Activated naive CD8-positive, alpha-beta T cell treated with anti-CD3 and anti-CD28 coated beads for 36 hours (primary cell): ENCODE data around the gene RRAS. TPM values are rescaled to one million over a fixed set of nuclear protein-coding genes. Genes with fewer than 3 reads are reported as not detected.
A peak's percentile ranks its signal among the peaks of the same experiment; 100 is the strongest.

Experiments used
- DNase-seq: peaks from one replicate; pipeline ENCODE4 v3.0.0; 2021
- H3K27ac Mint-ChIP-seq: one replicate; pipeline ENCODE4 v1.8.0; 2022; ENCODE audit warnings: mild to moderate bottlenecking, moderate library complexity, mixed read lengths
- H3K27me3 Mint-ChIP-seq: one replicate; pipeline ENCODE4 v1.8.0; 2022; ENCODE audit warnings: mild to moderate bottlenecking, mixed read lengths
- H3K36me3 Mint-ChIP-seq: one replicate; pipeline ENCODE4 v1.8.0; 2021; ENCODE audit warnings: mild to moderate bottlenecking, mixed read lengths
- H3K4me1 Mint-ChIP-seq: one replicate; pipeline ENCODE4 v1.8.0; 2021; ENCODE audit warnings: mixed read lengths
- H3K4me3 Mint-ChIP-seq: one replicate; pipeline ENCODE4 v1.8.0; 2022; ENCODE audit warnings: mild to moderate bottlenecking, moderate library complexity, mixed read lengths
- H3K9me3 Mint-ChIP-seq: one replicate; pipeline ENCODE4 v1.8.0; 2022; ENCODE audit warnings: mixed read lengths
- total RNA-seq, 2 experiments: library from RNA; stranded (reverse); gene quantifications; one replicate each; pipeline ENCODE4 v1.2.3, GENCODE V29; 2021

Gene RRAS
- total RNA-seq, 2 experiments from 2014 or later: 4.4 to 5.0 TPM

DNA sequence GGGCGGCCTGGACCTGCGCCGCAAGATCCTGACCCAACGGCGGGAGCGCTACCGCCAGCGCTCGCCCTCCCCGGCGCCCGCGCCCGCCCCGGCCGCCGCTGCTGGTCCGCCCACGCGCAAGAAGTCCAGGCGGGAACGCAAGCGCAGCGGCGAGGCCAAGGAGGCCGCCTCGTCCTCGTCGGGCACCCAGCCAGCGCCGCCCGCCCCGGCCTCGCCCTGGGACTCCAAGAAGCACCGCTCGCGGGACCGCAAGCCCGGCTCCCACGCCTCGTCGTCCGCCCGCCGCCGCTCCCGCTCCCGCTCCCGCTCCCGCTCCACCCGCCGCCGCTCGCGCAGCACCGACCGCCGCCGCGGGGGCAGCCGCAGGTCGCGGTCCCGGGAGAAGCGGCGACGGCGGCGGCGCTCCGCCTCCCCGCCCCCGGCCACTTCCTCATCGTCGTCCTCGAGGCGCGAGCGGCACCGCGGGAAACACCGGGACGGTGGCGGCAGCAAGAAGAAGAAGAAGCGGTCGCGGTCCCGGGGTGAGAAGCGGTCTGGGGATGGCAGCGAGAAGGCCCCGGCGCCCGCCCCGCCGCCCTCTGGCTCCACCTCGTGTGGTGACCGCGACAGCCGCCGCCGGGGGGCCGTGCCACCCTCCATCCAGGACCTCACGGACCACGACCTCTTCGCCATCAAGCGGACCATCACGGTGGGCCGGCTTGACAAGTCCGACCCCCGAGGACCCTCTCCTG is 12.0 kb upstream of the RRAS start:
- DNase-seq: no peak
- Mint-ChIP-seq H3K27ac (no peak overlapping the region), H3K9me3 (no peaks in the 10 kb centered on the region), H3K4me1 (no peaks in the 10 kb centered on the region), H3K4me3 (no peak overlapping the region), H3K36me3 (peaks cover 4% of the 10 kb centered on the region), H3K27me3 (no peaks in the 10 kb centered on the region)

DNA sequence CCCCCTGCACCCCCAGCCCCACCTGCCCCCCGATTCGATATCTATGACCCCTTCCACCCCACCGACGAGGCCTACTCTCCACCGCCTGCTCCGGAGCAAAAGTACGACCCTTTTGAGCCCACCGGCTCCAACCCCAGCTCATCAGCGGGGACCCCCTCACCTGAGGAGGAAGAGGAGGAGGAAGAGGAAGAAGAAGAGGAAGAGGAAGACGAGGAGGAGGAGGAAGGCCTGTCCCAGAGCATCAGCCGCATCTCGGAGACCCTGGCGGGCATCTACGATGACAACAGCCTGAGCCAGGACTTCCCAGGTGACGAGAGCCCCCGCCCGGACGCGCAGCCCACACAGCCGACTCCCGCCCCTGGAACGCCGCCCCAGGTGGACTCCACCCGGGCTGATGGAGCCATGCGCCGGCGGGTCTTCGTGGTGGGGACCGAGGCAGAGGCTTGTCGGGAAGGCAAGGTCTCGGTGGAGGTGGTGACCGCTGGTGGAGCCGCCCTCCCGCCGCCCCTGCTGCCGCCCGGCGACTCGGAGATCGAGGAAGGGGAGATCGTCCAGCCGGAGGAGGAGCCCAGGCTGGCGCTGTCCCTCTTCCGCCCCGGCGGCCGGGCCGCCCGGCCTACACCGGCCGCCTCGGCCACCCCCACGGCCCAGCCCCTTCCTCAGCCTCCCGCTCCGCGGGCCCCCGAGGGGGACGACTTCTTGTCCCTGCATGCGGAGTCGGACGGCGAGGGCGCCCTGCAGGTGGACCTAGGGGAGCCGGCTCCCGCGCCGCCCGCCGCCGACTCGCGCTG is 11.3 kb upstream of the RRAS start:
- no peaks in the 10 kb centered on the region for H3K4me1 Mint-ChIP-seq
- no peak for DNase-seq
- no peak overlapping the region for H3K27ac Mint-ChIP-seq
- H3K9me3 Mint-ChIP-seq: no peaks in the 10 kb centered on the region
- H3K36me3 Mint-ChIP-seq: peaks cover 4% of the 10 kb centered on the region
- no peaks in the 10 kb centered on the region for H3K27me3 Mint-ChIP-seq
- H3K4me3 Mint-ChIP-seq: no peak overlapping the region

DNA sequence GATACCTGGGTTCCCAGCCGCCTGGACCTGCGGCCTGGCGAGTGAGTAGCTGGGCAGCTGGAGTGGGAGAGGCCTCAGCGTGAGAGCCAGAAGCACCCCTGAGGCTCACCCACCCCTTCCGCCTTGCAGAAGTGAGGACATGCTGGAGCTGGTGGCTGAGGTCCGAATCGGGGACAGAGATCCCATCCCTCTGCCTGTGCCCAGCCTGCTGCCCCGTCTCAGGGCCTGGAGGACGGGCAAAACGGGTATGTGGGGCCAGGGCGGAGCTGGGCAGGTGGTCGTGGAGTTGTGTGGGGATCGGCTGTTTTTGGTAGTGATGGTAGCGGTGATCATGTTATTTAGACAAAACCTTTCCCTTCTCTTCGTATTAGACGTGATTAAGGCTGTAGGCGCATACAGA is 6.6 kb upstream of the RRAS start:
- H3K27me3 Mint-ChIP-seq: no peaks in the 10 kb centered on the region
- H3K4me3 Mint-ChIP-seq: no peak overlapping the region
- no peak for DNase-seq
- no peaks in the 10 kb centered on the region for H3K9me3 Mint-ChIP-seq
- peaks cover 20% of the 10 kb centered on the region for H3K4me1 Mint-ChIP-seq
- peaks cover 16% of the 10 kb centered on the region for H3K36me3 Mint-ChIP-seq
- no peak overlapping the region for H3K27ac Mint-ChIP-seq

DNA sequence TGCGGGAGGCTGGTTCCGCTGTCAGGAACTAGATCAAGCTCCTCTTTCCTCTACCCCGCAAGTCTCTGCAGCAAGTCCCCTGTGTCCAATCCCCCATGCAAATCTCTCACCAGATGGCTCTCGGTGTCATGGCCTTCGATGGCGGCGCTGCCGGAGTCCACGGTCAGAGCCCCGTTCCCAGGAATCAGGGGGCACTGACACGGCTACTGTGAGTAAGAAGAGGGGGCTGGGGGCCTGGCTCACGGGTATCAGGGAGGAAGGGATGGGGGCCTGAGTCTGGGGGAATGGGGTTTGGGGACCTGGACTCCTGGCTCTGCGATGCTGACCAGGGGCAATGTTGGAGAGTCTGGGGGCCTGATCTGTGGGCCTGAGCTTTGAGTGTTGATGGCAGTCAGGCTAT is 6.1 kb upstream of the RRAS start:
- H3K27ac Mint-ChIP-seq: no peak overlapping the region
- peaks cover 21% of the 10 kb centered on the region for H3K4me1 Mint-ChIP-seq
- no peaks in the 10 kb centered on the region for H3K27me3 Mint-ChIP-seq
- H3K9me3 Mint-ChIP-seq: no peaks in the 10 kb centered on the region
- no peak for DNase-seq
- H3K4me3 Mint-ChIP-seq: no peak overlapping the region
- H3K36me3 Mint-ChIP-seq: peaks cover 16% of the 10 kb centered on the region

DNA sequence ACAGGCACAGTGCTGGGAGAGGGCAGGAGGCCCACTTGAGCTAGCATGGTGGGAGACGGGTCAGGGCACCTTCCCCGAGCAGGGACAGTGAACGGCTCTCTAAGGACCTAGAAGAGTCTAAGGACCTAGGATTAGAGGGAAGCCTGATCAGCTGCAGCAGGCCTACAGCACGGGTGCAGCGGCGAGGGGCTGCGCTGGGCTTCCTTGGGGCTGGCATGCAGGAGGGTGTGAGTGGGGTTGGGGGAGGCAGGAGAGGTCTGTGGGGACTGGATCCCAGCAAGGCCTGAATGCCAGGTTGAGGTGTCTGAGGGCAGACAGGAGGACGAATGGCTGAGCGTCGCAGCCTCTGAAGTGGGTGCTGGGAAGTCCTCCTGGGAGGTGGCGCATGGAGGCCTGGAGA is 5.6 kb upstream of the RRAS start:
- H3K27me3 Mint-ChIP-seq: no peaks in the 10 kb centered on the region
- H3K27ac Mint-ChIP-seq: no peak overlapping the region

GRCh38 chr19:49643466-49643865 is 3.5 kb upstream of the RRAS start:
- peaks cover 38% of the 10 kb centered on the region for H3K4me1 Mint-ChIP-seq

More for the DNA sequence above, 5.6 kb upstream of the RRAS start:
- Mint-ChIP-seq H3K4me3 (no peak overlapping the region), H3K36me3 (peaks cover 18% of the 10 kb centered on the region), H3K4me1 (peaks cover 25% of the 10 kb centered on the region), H3K9me3 (no peaks in the 10 kb centered on the region)
- no peak for DNase-seq

DNA sequence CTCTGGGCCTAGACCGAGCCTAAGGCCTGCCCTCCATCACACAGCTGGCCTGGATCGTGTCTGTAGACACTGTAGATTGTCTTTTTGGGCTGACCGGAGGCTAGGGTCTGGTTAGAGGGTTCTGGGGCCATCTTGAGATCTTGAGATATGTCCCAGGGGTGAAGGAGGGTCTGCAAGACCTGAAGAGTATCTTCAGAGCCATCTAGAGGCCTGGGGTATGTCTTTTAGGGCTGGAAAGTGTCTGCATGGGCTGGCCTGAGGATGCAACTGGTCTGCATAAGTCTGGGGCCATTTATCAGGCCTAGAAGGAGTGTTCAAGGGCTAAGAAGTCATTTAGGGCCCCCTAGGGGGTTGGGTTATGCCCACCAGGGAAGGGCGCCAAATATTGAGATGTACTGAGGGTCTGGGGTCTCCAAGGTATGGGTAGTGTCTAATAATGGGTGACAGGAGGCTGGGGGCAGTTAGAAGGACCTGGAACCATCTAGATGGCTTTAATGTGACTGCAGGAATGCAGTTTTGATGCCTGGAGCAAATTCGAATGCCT is 2.6 kb upstream of the RRAS start:
- H3K4me3 Mint-ChIP-seq: peak overlapping the region; percentile 100
- peaks cover 20% of the 10 kb centered on the region for H3K36me3 Mint-ChIP-seq
- peaks cover 44% of the 10 kb centered on the region for H3K4me1 Mint-ChIP-seq
- H3K27ac Mint-ChIP-seq: peak overlapping the region; percentile 93
- DNase-seq: no peak
- H3K27me3 Mint-ChIP-seq: no peaks in the 10 kb centered on the region
- no peaks in the 10 kb centered on the region for H3K9me3 Mint-ChIP-seq

More at GRCh38 chr19:49643466-49643865, 3.5 kb upstream of the RRAS start:
- no peaks in the 10 kb centered on the region for H3K27me3 Mint-ChIP-seq
- peak overlapping the region; percentile 36 for H3K27ac Mint-ChIP-seq
- DNase-seq: no peak
- H3K4me3 Mint-ChIP-seq: peak overlapping the region; percentile 100
- H3K9me3 Mint-ChIP-seq: no peaks in the 10 kb centered on the region
- peaks cover 20% of the 10 kb centered on the region for H3K36me3 Mint-ChIP-seq

- Mint-ChIP-seq H3K9me3 (no peaks in the 10 kb centered on the region), H3K27me3 (no peaks in the 10 kb centered on the region), H3K27ac (peak within 1 kb of the TSS; percentile 99), H3K4me3 (peak within 1 kb of the TSS; percentile 100), H3K4me1 (peaks cover 45% of the 10 kb centered on the region), H3K36me3 (peaks cover 20% of the 10 kb centered on the region)
- DNase-seq: peak; percentile 100
These were observed 1.9 kb upstream of the RRAS start, which contains the start of gene SCAF1 for GRCh38 chr19:49641688-49642491. Gene SCAF1, plus strand, starts transcription at chr19:49642209. Its CDS starts 2,818 bp downstream, at chr19:49645027.

DNA sequence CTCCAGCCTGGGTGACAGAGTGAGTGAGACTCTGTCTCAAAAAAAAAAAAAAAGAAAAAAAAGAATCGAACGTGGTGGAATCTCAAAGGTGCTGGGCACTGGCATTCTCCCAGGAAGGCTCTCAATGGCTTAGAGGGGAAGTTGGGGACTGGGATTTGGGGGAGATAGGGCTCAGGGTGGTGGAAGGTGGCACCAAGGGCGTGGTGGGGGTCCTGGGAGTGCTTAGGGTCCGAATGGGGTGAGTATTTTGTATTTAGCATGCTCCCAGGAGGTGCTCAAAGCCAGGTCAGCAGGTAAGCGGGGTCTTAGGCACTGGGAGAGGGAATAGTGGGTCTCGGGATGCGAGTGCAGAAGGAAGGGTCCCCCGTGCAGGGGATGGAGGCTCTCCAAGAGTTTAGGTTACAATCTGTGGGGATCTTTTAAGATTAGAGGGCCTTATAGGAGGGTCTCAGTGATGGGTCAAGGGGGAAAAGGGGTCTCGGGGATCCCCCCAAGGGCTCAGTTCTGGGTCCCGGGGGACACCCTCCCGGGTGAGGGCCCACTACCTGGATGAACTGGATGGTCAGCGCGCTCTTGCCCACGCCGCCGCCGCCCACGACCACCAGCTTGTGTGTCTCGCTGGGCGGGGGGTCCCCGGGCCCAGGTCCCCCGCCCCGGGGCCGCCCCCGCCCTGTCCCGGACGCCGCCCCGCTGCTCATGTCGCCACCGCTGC is 386 bp downstream of the RRAS start:
- Mint-ChIP-seq H3K4me3 (peak overlapping the region; percentile 69), H3K27ac (no peak overlapping the region), H3K4me1 (peaks cover 43% of the 10 kb centered on the region), H3K36me3 (peaks cover 16% of the 10 kb centered on the region), H3K27me3 (no peaks in the 10 kb centered on the region), H3K9me3 (no peaks in the 10 kb centered on the region)
- DNase-seq: no peak

GRCh38 chr19:49637821-49638738 is 1.9 kb downstream of the RRAS start:
- peaks cover 31% of the 10 kb centered on the region for H3K4me1 Mint-ChIP-seq
- peaks cover 11% of the 10 kb centered on the region for H3K36me3 Mint-ChIP-seq
- H3K9me3 Mint-ChIP-seq: no peaks in the 10 kb centered on the region
- H3K27me3 Mint-ChIP-seq: no peaks in the 10 kb centered on the region
- no peak overlapping the region for H3K27ac Mint-ChIP-seq
- no peak for DNase-seq
- peak overlapping the region; percentile 45 for H3K4me3 Mint-ChIP-seq

- Mint-ChIP-seq H3K27ac (no peak overlapping the region), H3K9me3 (no peaks in the 10 kb centered on the region), H3K27me3 (no peaks in the 10 kb centered on the region)
These were observed 3.6 kb downstream of the RRAS start for GRCh38 chr19:49636233-49636932.

DNA sequence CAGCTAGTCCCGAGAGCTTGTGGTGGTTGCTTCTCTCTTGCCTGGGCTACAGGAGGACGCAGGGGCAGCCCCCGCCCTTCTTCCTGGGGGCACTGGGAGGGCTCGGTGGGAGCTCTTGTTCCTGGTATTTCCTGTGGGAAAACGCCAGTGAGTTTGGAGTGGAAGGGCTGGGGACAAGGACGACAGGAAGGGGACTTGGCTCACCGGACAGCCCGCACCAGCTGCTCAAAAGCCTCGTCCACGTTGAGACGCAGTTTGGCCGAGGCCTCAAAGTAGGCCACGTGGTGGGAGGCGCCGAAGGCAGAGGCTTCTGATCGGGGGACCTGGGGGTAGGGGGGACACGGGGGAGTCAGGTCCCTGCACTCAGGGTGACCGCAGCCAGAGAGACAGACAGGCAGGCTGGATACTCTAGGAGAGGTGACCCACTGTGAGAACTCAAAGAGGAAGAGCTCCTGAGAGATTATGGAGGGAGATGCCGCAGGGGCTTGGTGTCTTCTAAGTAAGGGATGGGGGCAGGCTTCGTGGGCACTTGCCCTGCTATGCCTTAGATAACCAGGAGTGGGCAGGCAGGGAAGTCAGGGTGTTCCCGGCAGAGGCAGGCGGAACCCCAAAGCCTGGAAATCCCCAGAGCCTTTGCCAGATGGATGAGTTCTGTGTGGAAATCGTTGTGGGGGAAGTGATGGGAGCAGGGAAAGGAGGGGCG is 4.3 kb downstream of the RRAS start:
- peaks cover 2% of the 10 kb centered on the region for H3K36me3 Mint-ChIP-seq
- DNase-seq: no peak
- H3K27ac Mint-ChIP-seq: no peak overlapping the region
- H3K4me3 Mint-ChIP-seq: no peak overlapping the region
- H3K4me1 Mint-ChIP-seq: peaks cover 20% of the 10 kb centered on the region
- H3K27me3 Mint-ChIP-seq: no peaks in the 10 kb centered on the region
- no peaks in the 10 kb centered on the region for H3K9me3 Mint-ChIP-seq

More at GRCh38 chr19:49636233-49636932, 3.6 kb downstream of the RRAS start:
- Mint-ChIP-seq H3K36me3 (peaks cover 5% of the 10 kb centered on the region), H3K4me3 (no peak overlapping the region), H3K4me1 (peaks cover 24% of the 10 kb centered on the region)
- DNase-seq: no peak
